WTC11 (cell line): ENCODE data around the gene SMIM38. TPM values are rescaled to one million over a fixed set of nuclear protein-coding genes. Genes with fewer than 3 reads are reported as not detected.

Source experiments
- ATAC-seq: fragments of 200-7000 bp; cut with Tn5 transposase; 2 replicates; pipeline ENCODE4 v1.10.0; 2021; ENCODE audit warnings: mild to moderate bottlenecking, moderate library complexity
- CTCF ChIA-PET: fragments of 300-600 bp; sonication (Branson Sonifier 250); formaldehyde crosslinking; loops from one replicate; lab custom pipeline; 2021; ENCODE audit warnings: antibody characterized with exemption; lab: Charles Lee
- POLR2A ChIA-PET: fragments of 350-600 bp; sonication (Branson Sonifier 250); formaldehyde crosslinking; loops from one replicate; lab custom pipeline; 2021; ENCODE audit warnings: antibody characterized with exemption; lab: Charles Lee
- DNase-seq: peaks from one replicate; pipeline ENCODE4 v3.0.0; 2021; ENCODE audit warnings: low spot score
- H3K27ac Mint-ChIP-seq: 2 replicates; pipeline ENCODE4 v1.8.0; 2021; ENCODE audit warnings: mixed read lengths
- H3K27me3 Mint-ChIP-seq: 2 replicates; pipeline ENCODE4 v1.8.0; 2021; ENCODE audit warnings: low read depth, mild to moderate bottlenecking, moderate library complexity, mixed read lengths
- H3K36me3 Mint-ChIP-seq: 2 replicates; pipeline ENCODE4 v1.8.0; 2021; ENCODE audit warnings: mixed read lengths
- H3K4me1 Mint-ChIP-seq: 2 replicates; pipeline ENCODE4 v1.8.0; 2022; ENCODE audit warnings: mixed read lengths
- H3K4me3 Mint-ChIP-seq: 2 replicates; pipeline ENCODE4 v1.8.0; 2021; ENCODE audit warnings: mild to moderate bottlenecking, moderate library complexity, mixed read lengths
- H3K9me3 Mint-ChIP-seq: 2 replicates; pipeline ENCODE4 v1.8.0; 2021; ENCODE audit warnings: mixed read lengths
- AFF4 ChIP-seq: sonication (generic); formaldehyde crosslinking; IDR thresholded peaks from 2 replicates; pipeline ENCODE4 v1.8.1; 2023; ENCODE audit warnings: mild to moderate bottlenecking, missing genetic modification reagents, borderline replicate concordance
- CREM ChIP-seq: sonication (generic); formaldehyde crosslinking; IDR thresholded peaks from 2 replicates; pipeline ENCODE4 v1.8.1; 2022; ENCODE audit warnings: mild to moderate bottlenecking, missing genetic modification reagents, moderate library complexity
- EMX1 ChIP-seq: fragments of 250-450 bp; sonication (Bioruptor Pico); IDR thresholded peaks from 2 replicates; pipeline ENCODE4 v1.8.0; 2021; ENCODE audit warnings: mild to moderate bottlenecking
- ETV6 ChIP-seq: sonication (generic); formaldehyde crosslinking; IDR thresholded peaks from 2 replicates; pipeline ENCODE4 v1.8.1; 2022; ENCODE audit warnings: mild to moderate bottlenecking, missing genetic modification reagents
- GRHL2 ChIP-seq: fragments of 250-450 bp; sonication (Bioruptor Pico); IDR thresholded peaks from 2 replicates; pipeline ENCODE4 v1.8.0; 2022; ENCODE audit warnings: mild to moderate bottlenecking, moderate library complexity; ENCODE audit not compliant: insufficient replicate concordance, severe bottlenecking
- HMGA2 ChIP-seq: fragments of 250-450 bp; sonication (Bioruptor Pico); IDR thresholded peaks from 2 replicates; pipeline ENCODE4 v1.4.0; 2021; ENCODE audit warnings: mild to moderate bottlenecking, moderate library complexity
- NFYB ChIP-seq: sonication (generic); formaldehyde crosslinking; conservative IDR thresholded peaks from 2 replicates; pipeline ENCODE4 v1.8.0; 2022; ENCODE audit warnings: low read depth, missing genetic modification reagents
- NR3C1 ChIP-seq: sonication (generic); formaldehyde crosslinking; conservative IDR thresholded peaks from 2 replicates; pipeline ENCODE4 v1.8.1; 2023; ENCODE audit warnings: low read depth, mild to moderate bottlenecking, missing genetic modification reagents
- OVOL2 ChIP-seq: fragments of 250-450 bp; sonication (Bioruptor Pico); IDR thresholded peaks from 2 replicates; pipeline ENCODE4 v1.9.0; 2021; ENCODE audit warnings: mild to moderate bottlenecking, borderline replicate concordance
- PREB ChIP-seq: sonication (generic); formaldehyde crosslinking; IDR thresholded peaks from 2 replicates; pipeline ENCODE4 v1.8.1; 2022; ENCODE audit warnings: mild to moderate bottlenecking, missing genetic modification reagents, moderate library complexity, borderline replicate concordance
- TCF7 ChIP-seq: sonication (generic); formaldehyde crosslinking; IDR thresholded peaks from 2 replicates; pipeline ENCODE4 v1.8.0; 2022; ENCODE audit warnings: mild to moderate bottlenecking, low read depth, missing genetic modification reagents, moderate library complexity
- ZNF317 ChIP-seq: sonication (generic); formaldehyde crosslinking; IDR thresholded peaks from 2 replicates; pipeline ENCODE4 v1.8.1; 2023; ENCODE audit warnings: low read depth, mild to moderate bottlenecking, moderate library complexity, missing genetic modification reagents, borderline replicate concordance
- ZNF416 ChIP-seq: fragments of 250-450 bp; sonication (Bioruptor Pico); IDR thresholded peaks from 2 replicates; pipeline ENCODE4 v1.9.0; 2021; ENCODE audit warnings: mild to moderate bottlenecking, inconsistent platforms
- ZNF425 ChIP-seq: fragments of 250-450 bp; sonication (Bioruptor Pico); conservative IDR thresholded peaks from 2 replicates; pipeline ENCODE4 v1.9.0; 2021; ENCODE audit warnings: mild to moderate bottlenecking
- total RNA-seq: library from RNA; stranded (reverse); gene quantifications from 3 replicates; pipeline ENCODE4 v1.2.3, GENCODE V29; 2021
- TF ChIP-seq, protein P1 (sequence below): sonication (generic); formaldehyde crosslinking; IDR thresholded peaks from 2 replicates; pipeline ENCODE4 v1.8.1; 2022; ENCODE audit warnings: mild to moderate bottlenecking, moderate library complexity, missing genetic modification reagents
- TF ChIP-seq, protein P2 (sequence below): sonication (generic); formaldehyde crosslinking; IDR thresholded peaks from 2 replicates; pipeline ENCODE4 v1.8.1; 2023; ENCODE audit warnings: mild to moderate bottlenecking, missing genetic modification reagents, moderate library complexity
- TF ChIP-seq, protein P3 (sequence below): fragments of 250-450 bp; sonication (Bioruptor Pico); IDR thresholded peaks from 2 replicates; pipeline ENCODE4 v1.9.0; 2021; ENCODE audit warnings: mild to moderate bottlenecking

SMIM38 gene
- total RNA-seq, 1 experiment from 2014 or later, result 0.39 TPM

- TF ChIP-seq GRHL2 (CRISPR knock-in tag) (no peak), AFF4 (CRISPR knock-in tag) (no peak), PREB (CRISPR knock-in tag) (no peak), NR3C1 (CRISPR knock-in tag) (no peak), CREM (no peak), ZNF416 (CRISPR knock-in tag) (no peak), OVOL2 (CRISPR knock-in tag) (no peak), HMGA2 (CRISPR knock-in tag) (no peak), ETV6 (CRISPR knock-in tag) (no peak), ZNF317 (CRISPR knock-in tag) (no peak), NFYB (CRISPR knock-in tag) (no peak)
- TF ChIP-seq, protein P1, sequence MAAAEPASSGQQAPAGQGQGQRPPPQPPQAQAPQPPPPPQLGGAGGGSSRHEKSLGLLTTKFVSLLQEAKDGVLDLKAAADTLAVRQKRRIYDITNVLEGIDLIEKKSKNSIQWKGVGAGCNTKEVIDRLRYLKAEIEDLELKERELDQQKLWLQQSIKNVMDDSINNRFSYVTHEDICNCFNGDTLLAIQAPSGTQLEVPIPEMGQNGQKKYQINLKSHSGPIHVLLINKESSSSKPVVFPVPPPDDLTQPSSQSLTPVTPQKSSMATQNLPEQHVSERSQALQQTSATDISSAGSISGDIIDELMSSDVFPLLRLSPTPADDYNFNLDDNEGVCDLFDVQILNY (CRISPR knock-in tag), result no peak
- TF ChIP-seq, protein P2, sequence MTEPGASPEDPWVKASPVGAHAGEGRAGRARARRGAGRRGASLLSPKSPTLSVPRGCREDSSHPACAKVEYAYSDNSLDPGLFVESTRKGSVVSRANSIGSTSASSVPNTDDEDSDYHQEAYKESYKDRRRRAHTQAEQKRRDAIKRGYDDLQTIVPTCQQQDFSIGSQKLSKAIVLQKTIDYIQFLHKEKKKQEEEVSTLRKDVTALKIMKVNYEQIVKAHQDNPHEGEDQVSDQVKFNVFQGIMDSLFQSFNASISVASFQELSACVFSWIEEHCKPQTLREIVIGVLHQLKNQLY (CRISPR knock-in tag), result no peak
Measured at GRCh38 chr11:69187540-69188065, 31.9 kb downstream of the SMIM38 start (continued).

DNA sequence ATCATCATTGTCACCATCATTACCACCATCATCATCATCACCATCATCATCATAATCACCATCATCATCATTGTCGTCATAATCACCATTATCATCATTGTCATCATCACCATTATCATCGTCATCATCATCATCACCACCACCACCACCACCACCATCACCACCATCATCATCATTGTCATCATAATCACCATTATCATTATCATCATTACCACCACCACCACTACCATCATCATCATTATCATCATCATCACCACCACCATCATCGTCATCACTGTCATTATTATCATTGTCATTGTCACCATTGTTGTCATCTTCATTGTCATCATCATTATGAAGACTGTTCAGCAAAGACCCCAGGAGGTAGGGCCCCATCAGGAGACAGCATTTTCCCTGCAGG is 33.3 kb downstream of the SMIM38 start:
- no peaks in the 10 kb centered on the region for H3K36me3 Mint-ChIP-seq
- POLR2A ChIA-PET, result no interaction called here
- H3K27ac Mint-ChIP-seq, result no peak overlapping the region
- no peaks in the 10 kb centered on the region for H3K27me3 Mint-ChIP-seq
- no peak for TF ChIP-seq EMX1 (CRISPR knock-in tag)
- TF ChIP-seq ZNF425 (CRISPR knock-in tag), result no peak
- TF ChIP-seq TCF7 (CRISPR knock-in tag), result no peak
- TF ChIP-seq, protein P3, sequence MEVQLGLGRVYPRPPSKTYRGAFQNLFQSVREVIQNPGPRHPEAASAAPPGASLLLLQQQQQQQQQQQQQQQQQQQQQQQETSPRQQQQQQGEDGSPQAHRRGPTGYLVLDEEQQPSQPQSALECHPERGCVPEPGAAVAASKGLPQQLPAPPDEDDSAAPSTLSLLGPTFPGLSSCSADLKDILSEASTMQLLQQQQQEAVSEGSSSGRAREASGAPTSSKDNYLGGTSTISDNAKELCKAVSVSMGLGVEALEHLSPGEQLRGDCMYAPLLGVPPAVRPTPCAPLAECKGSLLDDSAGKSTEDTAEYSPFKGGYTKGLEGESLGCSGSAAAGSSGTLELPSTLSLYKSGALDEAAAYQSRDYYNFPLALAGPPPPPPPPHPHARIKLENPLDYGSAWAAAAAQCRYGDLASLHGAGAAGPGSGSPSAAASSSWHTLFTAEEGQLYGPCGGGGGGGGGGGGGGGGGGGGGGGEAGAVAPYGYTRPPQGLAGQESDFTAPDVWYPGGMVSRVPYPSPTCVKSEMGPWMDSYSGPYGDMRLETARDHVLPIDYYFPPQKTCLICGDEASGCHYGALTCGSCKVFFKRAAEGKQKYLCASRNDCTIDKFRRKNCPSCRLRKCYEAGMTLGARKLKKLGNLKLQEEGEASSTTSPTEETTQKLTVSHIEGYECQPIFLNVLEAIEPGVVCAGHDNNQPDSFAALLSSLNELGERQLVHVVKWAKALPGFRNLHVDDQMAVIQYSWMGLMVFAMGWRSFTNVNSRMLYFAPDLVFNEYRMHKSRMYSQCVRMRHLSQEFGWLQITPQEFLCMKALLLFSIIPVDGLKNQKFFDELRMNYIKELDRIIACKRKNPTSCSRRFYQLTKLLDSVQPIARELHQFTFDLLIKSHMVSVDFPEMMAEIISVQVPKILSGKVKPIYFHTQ (CRISPR knock-in tag), result no peak
- ATAC-seq, result no peak
- H3K4me1 Mint-ChIP-seq, result peaks cover 5% of the 10 kb centered on the region
- H3K9me3 Mint-ChIP-seq, result peaks cover 20% of the 10 kb centered on the region
- CTCF ChIA-PET, result no interaction called here
- no peak for DNase-seq
- no peak overlapping the region for H3K4me3 Mint-ChIP-seq
